Mesendoderm (in vitro differentiated cells): Measurements from ENCODE around the gene CDC42EP4.

ENCODE experiments used
- DNase-seq: peaks from one replicate; pipeline ENCODE4 v3.0.0; 2013
- H2AK5ac ChIP-seq: 2 replicates; pipeline ENCODE4 v1.6.1; 2013; ENCODE audit warnings: low read length, inconsistent platforms
- H2BK120ac ChIP-seq: 2 replicates; pipeline ENCODE4 v1.6.1; 2013; ENCODE audit warnings: low read depth, mild to moderate bottlenecking, low read length, moderate library complexity, mixed read lengths
- H2BK15ac ChIP-seq: replicated peaks from 2 replicates; pipeline ENCODE4 v1.6.1; 2013; ENCODE audit warnings: low read depth, mild to moderate bottlenecking, moderate library complexity
- H2BK5ac ChIP-seq: 2 replicates; pipeline ENCODE4 v1.6.1; 2013; ENCODE audit warnings: low read length, inconsistent platforms
- H3K18ac ChIP-seq: 2 replicates; pipeline ENCODE4 v1.6.1; 2013; ENCODE audit warnings: mild to moderate bottlenecking, low read length, mixed read lengths
- H3K23ac ChIP-seq: one replicate; pipeline ENCODE4 v1.6.1; 2013; ENCODE audit warnings: low read length
- H3K27ac ChIP-seq: 2 replicates; pipeline ENCODE4 v1.5.1; 2013; ENCODE audit warnings: low read depth, mild to moderate bottlenecking, inconsistent platforms, low read length, moderate library complexity
- H3K27me3 ChIP-seq: 2 replicates; pipeline ENCODE4 v1.6.1; 2013; ENCODE audit warnings: low read length, control low read depth, mild to moderate bottlenecking, inconsistent platforms; ENCODE audit not compliant: insufficient read depth, poor library complexity
- H3K36me3 ChIP-seq: 2 replicates; pipeline ENCODE4 v1.6.1; 2013; ENCODE audit warnings: low read length, inconsistent platforms; ENCODE audit not compliant: control insufficient read depth, insufficient read depth
- H3K4ac ChIP-seq: one replicate; pipeline ENCODE4 v1.6.1; 2013; ENCODE audit warnings: low read depth, mild to moderate bottlenecking, low read length, moderate library complexity
- H3K4me1 ChIP-seq: 2 replicates; pipeline ENCODE4 v1.6.1; 2013; ENCODE audit warnings: low read depth, low read length, inconsistent platforms; ENCODE audit not compliant: control insufficient read depth
- H3K4me2 ChIP-seq: 2 replicates; pipeline ENCODE4 v1.6.1; 2013; ENCODE audit warnings: low read length
- H3K4me3 ChIP-seq: 2 replicates; pipeline ENCODE4 v1.5.1; 2013; ENCODE audit warnings: mild to moderate bottlenecking, low read length
- H3K56ac ChIP-seq: one replicate; pipeline ENCODE4 v1.6.1; 2013; ENCODE audit warnings: low read length
- H3K79me1 ChIP-seq: 2 replicates; pipeline ENCODE4 v1.6.1; 2013; ENCODE audit warnings: low read length, inconsistent platforms
- H3K79me2 ChIP-seq: 2 replicates; pipeline ENCODE4 v1.6.1; 2013; ENCODE audit warnings: mild to moderate bottlenecking, low read length; ENCODE audit not compliant: control insufficient read depth, insufficient read depth
- H3K9ac ChIP-seq: 2 replicates; pipeline ENCODE4 v1.6.1; 2013; ENCODE audit warnings: low read length, inconsistent platforms
- H4K5ac ChIP-seq: one replicate; pipeline ENCODE4 v1.6.1; 2013; ENCODE audit warnings: low read length
- H4K8ac ChIP-seq: one replicate; pipeline ENCODE4 v1.6.1; 2013; ENCODE audit warnings: low read depth, mild to moderate bottlenecking, control low read depth, low read length, moderate library complexity
- WGBS: extraction: QIAGEN DNeasy Blood & Tissue Kit; methylation state at CpG from one replicate; pipeline ENCODE4 v1.1.7; 2013; ENCODE audit warnings: low lambda C conversion rate, missing lambda C conversion rate; ENCODE audit not compliant: insufficient coverage; ENCODE audit errors: extremely low coverage; 5-methylcytosine and 5-hydroxymethylcytosine counted together

Gene CDC42EP4

DNA sequence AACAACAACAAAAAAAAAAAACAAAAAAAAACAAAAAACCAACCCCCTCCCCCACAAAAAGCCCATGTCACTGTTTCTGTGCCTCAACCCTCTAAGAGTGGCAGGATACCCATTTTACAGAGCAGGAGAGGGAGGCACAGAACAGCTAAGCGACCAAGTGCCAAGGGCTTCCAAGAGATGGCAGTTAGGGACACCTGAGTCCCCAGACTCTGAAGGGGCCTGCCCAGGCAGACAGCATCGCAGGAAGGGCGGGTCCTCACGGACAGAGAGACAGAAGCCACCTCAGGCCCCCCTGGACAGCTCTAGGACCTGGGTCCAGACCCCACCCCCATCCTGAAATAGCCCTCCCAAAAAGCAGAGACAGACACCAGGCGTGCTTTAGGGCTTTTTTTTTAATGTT lies 28.6 kb downstream of the CDC42EP4 start:
- Histone ChIP-seq H3K4me3 (no peak overlapping the region), H3K4ac (no peak overlapping the region)

GRCh38 chr17:73282629-73283028 lies 29.2 kb downstream of the CDC42EP4 start:
- H3K79me2 ChIP-seq, result no peaks in the 10 kb centered on the region
- no peak overlapping the region for H3K23ac ChIP-seq
- H2BK120ac ChIP-seq, result no peak overlapping the region
- H3K4me3 ChIP-seq, result no peak overlapping the region
- H2BK5ac ChIP-seq, result no peak overlapping the region
- no peaks in the 10 kb centered on the region for H3K27me3 ChIP-seq
- H3K27ac ChIP-seq, result no peak overlapping the region
- no peak overlapping the region for H4K5ac ChIP-seq
- no peak overlapping the region for H3K56ac ChIP-seq
- no peak overlapping the region for H3K4me2 ChIP-seq
- no peak overlapping the region for H4K8ac ChIP-seq
- peaks cover 1% of the 10 kb centered on the region for H3K36me3 ChIP-seq
- no peak overlapping the region for H2AK5ac ChIP-seq
- DNase-seq, result no peak
- no peak overlapping the region for H3K18ac ChIP-seq
- H3K4ac ChIP-seq, result no peak overlapping the region
- no peak overlapping the region for H3K9ac ChIP-seq
- peaks cover 10% of the 10 kb centered on the region for H3K79me1 ChIP-seq
- H3K4me1 ChIP-seq, result no peaks in the 10 kb centered on the region
- no CpG with 5 or more reads among the region's 9 CpGs for WGBS
- H2BK15ac ChIP-seq, result no peak overlapping the region

More for the DNA sequence above, 28.6 kb downstream of the CDC42EP4 start:
- no peak overlapping the region for H3K23ac ChIP-seq
- no peak overlapping the region for H2BK15ac ChIP-seq
- no peaks in the 10 kb centered on the region for H3K4me1 ChIP-seq
- no peak overlapping the region for H2AK5ac ChIP-seq
- no peak overlapping the region for H3K27ac ChIP-seq
- H3K79me1 ChIP-seq, result peaks cover 14% of the 10 kb centered on the region
- H3K4me2 ChIP-seq, result no peak overlapping the region
- no peak overlapping the region for H3K56ac ChIP-seq
- no peak overlapping the region for H4K8ac ChIP-seq
- no peak overlapping the region for H3K9ac ChIP-seq
- H3K18ac ChIP-seq, result no peak overlapping the region
- H4K5ac ChIP-seq, result no peak overlapping the region
- H3K36me3 ChIP-seq, result peaks cover 1% of the 10 kb centered on the region
- no peak overlapping the region for H2BK5ac ChIP-seq
- WGBS, result no CpG with 5 or more reads among the region's 5 CpGs
- no peaks in the 10 kb centered on the region for H3K79me2 ChIP-seq
- DNase-seq, result no peak
- H2BK120ac ChIP-seq, result no peak overlapping the region
- H3K27me3 ChIP-seq, result no peaks in the 10 kb centered on the region

GRCh38 chr17:73281928-73282327 lies 29.9 kb downstream of the CDC42EP4 start:
- H3K9ac ChIP-seq, result no peak overlapping the region
- peaks cover 7% of the 10 kb centered on the region for H3K79me1 ChIP-seq
- H3K27me3 ChIP-seq, result no peaks in the 10 kb centered on the region
- no peak overlapping the region for H2BK5ac ChIP-seq
- peaks cover 1% of the 10 kb centered on the region for H3K36me3 ChIP-seq
- H3K4me3 ChIP-seq, result no peak overlapping the region
- no peak overlapping the region for H2BK15ac ChIP-seq
- no peak overlapping the region for H3K56ac ChIP-seq
- DNase-seq, result no peak
- H3K4me2 ChIP-seq, result no peak overlapping the region
- no peak overlapping the region for H3K23ac ChIP-seq
- no peaks in the 10 kb centered on the region for H3K4me1 ChIP-seq
- H3K27ac ChIP-seq, result no peak overlapping the region
- no peak overlapping the region for H4K8ac ChIP-seq
- H2BK120ac ChIP-seq, result no peak overlapping the region
- H3K18ac ChIP-seq, result no peak overlapping the region
- no peak overlapping the region for H2AK5ac ChIP-seq
- no peak overlapping the region for H3K4ac ChIP-seq
- H4K5ac ChIP-seq, result no peak overlapping the region
- no CpG with 5 or more reads among the region's 7 CpGs for WGBS
- H3K79me2 ChIP-seq, result no peaks in the 10 kb centered on the region

GRCh38 chr17:73280191-73280590 lies 31.6 kb downstream of the CDC42EP4 start:
- no peak overlapping the region for H3K4me2 ChIP-seq
- H3K9ac ChIP-seq, result no peak overlapping the region
- no peak for DNase-seq
- no peak overlapping the region for H3K23ac ChIP-seq
- H2BK5ac ChIP-seq, result no peak overlapping the region
- no peak overlapping the region for H3K4me3 ChIP-seq
- no peak overlapping the region for H3K27ac ChIP-seq
- H3K79me2 ChIP-seq, result no peaks in the 10 kb centered on the region
- H2BK120ac ChIP-seq, result no peak overlapping the region
- H2BK15ac ChIP-seq, result no peak overlapping the region
- no peaks in the 10 kb centered on the region for H3K4me1 ChIP-seq
- no peak overlapping the region for H3K18ac ChIP-seq
- no CpG with 5 or more reads among the region's 12 CpGs for WGBS
- peaks cover 4% of the 10 kb centered on the region for H3K79me1 ChIP-seq
- H3K4ac ChIP-seq, result no peak overlapping the region
- H4K5ac ChIP-seq, result no peak overlapping the region
- H3K36me3 ChIP-seq, result no peaks in the 10 kb centered on the region
- no peak overlapping the region for H4K8ac ChIP-seq
- no peak overlapping the region for H2AK5ac ChIP-seq
- H3K27me3 ChIP-seq, result no peaks in the 10 kb centered on the region
- no peak overlapping the region for H3K56ac ChIP-seq

GRCh38 chr17:73279704-73280103 lies 32.1 kb downstream of the CDC42EP4 start:
- Histone ChIP-seq H2BK5ac (no peak overlapping the region), H3K4me1 (no peaks in the 10 kb centered on the region), H3K79me2 (no peaks in the 10 kb centered on the region), H2BK120ac (no peak overlapping the region), H3K9ac (no peak overlapping the region), H3K18ac (no peak overlapping the region), H3K27me3 (no peaks in the 10 kb centered on the region), H4K8ac (no peak overlapping the region), H3K4ac (no peak overlapping the region), H3K56ac (no peak overlapping the region), H3K79me1 (peaks cover 2% of the 10 kb centered on the region), H4K5ac (no peak overlapping the region), H2AK5ac (no peak overlapping the region), H3K27ac (no peak overlapping the region), H3K4me3 (no peak overlapping the region), H3K4me2 (no peak overlapping the region), H2BK15ac (no peak overlapping the region), H3K36me3 (no peaks in the 10 kb centered on the region), H3K23ac (no peak overlapping the region)
- no CpG with 5 or more reads among the region's 7 CpGs for WGBS
- no peak for DNase-seq
